HepG2 (cell line): ENCODE results near the gene CAPS. TPM values are rescaled to one million over a fixed set of nuclear protein-coding genes. Genes with fewer than 3 reads are reported as not detected.

Experiments used
- ATAC-seq: fragments of 200-7000 bp; cut with Tn5 transposase; 3 replicates; pipeline ENCODE4 v1.9.1; 2020; ENCODE audit warnings: mild to moderate bottlenecking, moderate library complexity
- BruUV-seq: library from RNA; stranded (reverse); fragments of 400-500 nt; replicated peaks from 2 replicates; lab custom pipeline; 2021; lab: Mats Ljungman, UMichigan
- CTCF ChIA-PET: fragments of 300-600 bp; formaldehyde crosslinking; extraction: SDS; loops from one replicate; lab custom pipeline; 2021; ENCODE audit warnings: low total read pairs, inconsistent platforms, low intra/inter-chr PET ratio; lab: Yijun Ruan, JAX
- POLR2A ChIA-PET: fragments of 350-600 bp; sonication (Branson Sonifier 250); formaldehyde crosslinking; loops from one replicate; lab custom pipeline; 2020; ENCODE audit warnings: antibody characterized with exemption, inconsistent platforms; lab: Yijun Ruan, JAX
- DNase-seq: peaks from one replicate; pipeline ENCODE4 v3.0.0-alpha.2; 2015; ENCODE audit warnings: low spot score
- FAIRE-seq: peaks from 3 replicates; lab custom pipeline; 2011; peaks lifted over from hg19 to GRCh38; lab: Jason Lieb, UNC
- H2AFZ ChIP-seq: one replicate; pipeline ENCODE4 v1.6.1; 2011; ENCODE audit warnings: low read length, inconsistent platforms
- H3K27ac ChIP-seq: fragments of 300-600 bp; 3 replicates; pipeline ENCODE4 v1.8.0; 2011; ENCODE audit warnings: mixed run types, mild to moderate bottlenecking, mixed read lengths, low read length, inconsistent platforms; ENCODE audit not compliant: insufficient read depth; ENCODE audit errors: extremely low read length
- H3K27me3 ChIP-seq, 2 experiments: fragments of 200-600 bp in 1 of 2; 2 replicates in 1 of 2; 3 replicates in 1 of 2; pipeline versions ENCODE4 v1.6.0 to v1.8.0; 2011; ENCODE audit warnings: low read length in 2 of 2, mild to moderate bottlenecking in 2 of 2, moderate library complexity in 2 of 2, inconsistent platforms in 1 of 2; ENCODE audit not compliant: insufficient read depth in 2 of 2, control insufficient read depth in 1 of 2
- H3K36me3 ChIP-seq, 2 experiments: fragments of 200-600 bp in 1 of 2; replicated peaks in 1 of 2; 2 replicates in 1 of 2; 3 replicates in 1 of 2; pipeline versions ENCODE4 v1.5.1 to v1.8.0; 2011; ENCODE audit warnings: low read length in 2 of 2, inconsistent platforms in 1 of 2; ENCODE audit not compliant: insufficient read depth in 2 of 2, control insufficient read depth in 1 of 2
- H3K4me1 ChIP-seq: 2 replicates; pipeline ENCODE4 v1.5.1; 2012; ENCODE audit warnings: low read length, inconsistent platforms; ENCODE audit not compliant: insufficient read depth
- H3K4me2 ChIP-seq: 2 replicates; pipeline ENCODE4 v1.6.0; 2011; ENCODE audit warnings: low read depth, low read length, inconsistent platforms
- H3K4me3 ChIP-seq, 3 experiments: fragments of 200-600 bp in 1 of 3; sonication (generic), shearing (Covaris generic) in 1 of 3; replicated peaks in 1 of 3; 2 replicates each; pipeline ENCODE4 v1.5.1; 2011 to 2016; ENCODE audit warnings: low read length in 3 of 3, inconsistent platforms in 2 of 3, low read depth in 2 of 3, mild to moderate bottlenecking in 2 of 3, control low read depth in 1 of 3, mixed read lengths in 1 of 3; ENCODE audit not compliant: insufficient read depth in 1 of 3
- H3K79me2 ChIP-seq: one replicate; pipeline ENCODE4 v1.6.1; 2011; ENCODE audit warnings: low read length, inconsistent platforms; ENCODE audit not compliant: insufficient read depth
- H3K9ac ChIP-seq: 2 replicates; pipeline ENCODE4 v1.6.0; 2011; ENCODE audit warnings: mild to moderate bottlenecking, low read depth, low read length, inconsistent platforms; ENCODE audit not compliant: insufficient read depth
- H3K9me3 ChIP-seq: 2 replicates; pipeline ENCODE4 v1.5.1; 2012; ENCODE audit warnings: mild to moderate bottlenecking, low read length
- H4K20me1 ChIP-seq: 2 replicates; pipeline ENCODE4 v1.6.0; 2011; ENCODE audit warnings: inconsistent platforms, mild to moderate bottlenecking, low read length, moderate library complexity; ENCODE audit not compliant: insufficient read depth
- CTCF ChIP-seq: sonication (generic); formaldehyde crosslinking; IDR thresholded peaks from 2 replicates; pipeline ENCODE4 v1.5.0; 2020; ENCODE audit warnings: mild to moderate bottlenecking, missing genetic modification reagents, moderate library complexity
- ZNF597 ChIP-seq: sonication (generic); formaldehyde crosslinking; IDR thresholded peaks from 2 replicates; pipeline ENCODE4 v1.5.0; 2020; ENCODE audit warnings: missing genetic modification reagents
- WGBS: methylation state at CpG from one replicate; pipeline ENCODE4 v1.1.6; 2017; ENCODE audit warnings: low lambda C conversion rate; 5-methylcytosine and 5-hydroxymethylcytosine counted together
- in situ Hi-C: cut with HindIII; loops from 2 replicates; pipeline ENCODE4 v1.10.0; 2017; ENCODE audit warnings: low pct_unique_long_range_greater_than_20kb; ENCODE audit not compliant: extremely low pct_ligation_motif_present
- intact Hi-C: fragments of 100-400 bp; cut with micrococcal nuclease; formaldehyde crosslinking; loops from one replicate; pipeline ENCODE4 v1.10.0; 2022; ENCODE audit not compliant: unreplicated experiment
- polyA plus RNA-seq, 8 experiments: library from polyadenylated mRNA; depleted of rRNA in 3 of 8; stranded (reverse) in 7 of 8; unstranded in 1 of 8; fragments of >200 nt; fragmentation: Illumina TruSeq in 4 of 8; extraction: Trizol in 4 of 8; gene quantifications; 2 replicates each; pipeline versions ENCODE4 v1.2.1 to v1.2.3, GENCODE V29; 2011 to 2016; ENCODE audit warnings: low read depth in 4 of 8, missing spikeins in 1 of 8, mixed read lengths in 1 of 8; ENCODE audit not compliant: insufficient read depth in 1 of 8
- total RNA-seq, 5 experiments: library from RNA; depleted of rRNA; stranded (reverse); fragments of >200 nt; fragmentation: Illumina TruSeq; extraction: Trizol; gene quantifications; 2 replicates each; pipeline ENCODE4 v1.2.3, GENCODE V29; 2016; ENCODE audit warnings: low read depth in 1 of 5

The CAPS gene
- total and polyA plus RNA-seq, 2 of the 13 experiments (the other 11 are each of a cell fraction or from before 2014, with no cell fraction given): 3.1 TPM

- TF ChIP-seq ZNF597 (CRISPR knock-in tag): no peak
These were observed 36.7 kb downstream of the CAPS start (continued) for GRCh38 chr19:5950741-5951140.

- DNase-seq: no peak
- ChIA-PET CTCF (no interaction called here), POLR2A (interaction anchor here (1.6 kb wide), 1 partner anchor 11 kb away, joined by 6 read pairs; no protein-coding TSS in a partner anchor)
- BruUV-seq: no TSS peak
- H3K4me3 ChIP-seq: no peak overlapping the region
- H2AFZ ChIP-seq: no peak overlapping the region
- intact Hi-C loops (no loop called here), in situ Hi-C loops (loop anchor here (5.0 kb wide), 1 partner anchor 39 kb away; the partner anchor contains the start of gene CAPS)
- H3K36me3 ChIP-seq: peaks cover 17 to 49% of the 10 kb centered on the region in 2 experiments; a peak in 4 of 5 replicates
- TF ChIP-seq CTCF (CRISPR knock-in tag): no peak
- no peaks in the 10 kb centered on the region for H3K27me3 ChIP-seq
- H3K4me1 ChIP-seq: peaks cover 52% of the 10 kb centered on the region
- H3K27ac ChIP-seq: no peak overlapping the region
- H3K4me2 ChIP-seq: no peak overlapping the region
- peaks cover 93% of the 10 kb centered on the region for H3K79me2 ChIP-seq
- WGBS: 95% methylated on average over 16 of the region's 19 CpGs
- ATAC-seq: no peak
- no peak overlapping the region for H3K9ac ChIP-seq
- FAIRE-seq: no peak
- peaks cover 20% of the 10 kb centered on the region; the same call in 1 of the 2 replicates for H4K20me1 ChIP-seq
- H3K9me3 ChIP-seq: no peaks in the 10 kb centered on the region
These were observed 37.3 kb downstream of the CAPS start for GRCh38 chr19:5951338-5951861.
